Measurements from ENCODE around the gene STPG4. TPM values are rescaled to one million over a fixed set of nuclear protein-coding genes. Genes with fewer than 3 reads are reported as not detected.

Gene STPG4
- total and polyA plus RNA-seq, 2 donors from 2014 or later: not detected

DNA sequence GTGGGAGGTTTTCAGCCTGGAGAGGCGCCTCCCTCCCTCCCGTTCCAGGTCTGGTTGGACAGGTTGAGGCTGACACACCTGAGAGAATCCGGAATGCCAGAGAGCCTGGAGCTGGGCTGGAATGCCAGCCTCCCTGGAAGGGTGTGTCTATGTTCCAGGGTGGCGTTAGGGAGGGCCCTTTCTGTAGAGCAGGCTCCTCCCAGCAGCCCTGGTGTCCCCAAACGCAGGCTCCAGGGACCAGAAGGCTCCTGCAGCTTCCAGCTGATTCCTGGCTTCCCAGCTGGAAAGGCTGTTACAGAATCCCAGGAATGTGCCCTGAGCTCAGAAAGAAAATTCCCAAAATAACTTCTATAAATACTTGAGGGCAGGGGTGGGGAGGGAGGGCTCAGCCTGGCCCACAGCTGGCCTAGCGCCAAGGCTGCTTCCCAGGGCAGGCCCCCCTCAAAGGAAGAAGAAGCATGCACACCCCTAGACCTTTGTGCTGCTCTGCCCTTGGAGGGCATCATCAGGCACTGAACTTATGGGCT, 85.4 kb downstream of the STPG4 start:
- Histone ChIP-seq H3K27me3 (ENCODE audit: control insufficient read depth, insufficient read depth, low read length) (no peaks in the 10 kb centered on the region), H3K27ac (ENCODE audit: low read depth in 2 of 2, low read length in 2 of 2) (peak overlapping the region; percentile 84 to 95), H3K36me3 (ENCODE audit: control insufficient read depth in 2 of 3, insufficient read depth in 3 of 3, low read length in 3 of 3) (no peaks in the 10 kb centered on the region), H3K9me3 (ENCODE audit: control insufficient read depth in 2 of 3, insufficient read depth in 1 of 3, low read length in 3 of 3) (no peaks in the 10 kb centered on the region), H3K4me3 (ENCODE audit: low read length in 3 of 3) (no peak overlapping the region), H3K9ac (ENCODE audit: low read length in 3 of 3) (no peak overlapping the region), H3K4me1 (ENCODE audit: control insufficient read depth in 2 of 3, insufficient read depth in 2 of 3, low read depth in 1 of 3, low read length in 3 of 3) (peaks cover 0 to 59% (median 41%) of the 10 kb centered on the region in 3 donors)
- intact Hi-C loops (cut with DNase I): no loop called here
- no peak for TF ChIP-seq CTCF (IDR thresholded peaks at IDR 0.05; ENCODE audit: borderline replicate concordance, extremely low read depth, insufficient read depth)
- DNase-seq (peak; percentile 89 to 95 (median 91)), FAIRE-seq (no peak)

DNA sequence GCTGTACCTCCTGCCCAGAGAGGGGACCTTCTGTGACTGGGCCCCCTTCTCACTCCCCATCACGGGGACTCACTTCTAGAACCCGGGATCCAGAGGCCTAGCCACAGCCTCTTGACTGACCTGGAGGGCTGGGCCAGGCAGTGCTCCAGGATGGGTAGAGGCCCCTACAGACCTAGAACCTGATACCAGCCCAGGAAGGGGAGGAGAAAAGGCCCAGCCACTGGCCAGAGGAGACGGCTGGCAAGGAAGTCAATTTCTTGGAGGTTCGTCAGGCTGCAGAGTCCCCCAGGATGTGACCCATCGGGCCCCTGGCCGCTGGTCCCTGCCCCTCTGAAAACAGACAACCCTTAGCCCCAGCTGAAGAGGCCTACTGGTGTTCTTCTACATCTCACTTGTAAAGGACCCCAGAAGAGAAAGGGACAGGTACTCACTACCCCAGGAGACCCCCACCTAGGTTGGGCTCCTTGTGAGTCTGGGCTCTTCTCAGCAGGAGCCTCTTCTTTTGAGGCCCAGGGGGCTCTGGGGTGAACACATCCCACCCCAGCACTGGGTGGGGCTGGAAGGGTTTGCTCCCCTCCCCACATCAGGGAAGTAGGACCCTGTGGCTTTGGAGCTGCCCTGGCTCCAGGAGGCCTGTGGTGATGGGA, 86.0 kb downstream of the STPG4 start:
- peak overlapping the region in 1 of 3 donors; percentile 47 for H3K9ac ChIP-seq (ENCODE audit: low read length in 3 of 3)
- H3K27ac ChIP-seq (ENCODE audit: low read depth in 2 of 2, low read length in 2 of 2): peak overlapping the region; percentile 84 to 95
- no peaks in the 10 kb centered on the region for H3K9me3 ChIP-seq (ENCODE audit: control insufficient read depth in 2 of 3, insufficient read depth in 1 of 3, low read length in 3 of 3)
- no peak for FAIRE-seq
- DNase-seq: peak in 1 of 5 donors; percentile 66
- no peaks in the 10 kb centered on the region for H3K36me3 ChIP-seq (ENCODE audit: control insufficient read depth in 2 of 3, insufficient read depth in 3 of 3, low read length in 3 of 3)
- H3K4me3 ChIP-seq (ENCODE audit: low read length in 3 of 3): no peak overlapping the region
- intact Hi-C loops (cut with DNase I): no loop called here
- H3K27me3 ChIP-seq (ENCODE audit: control insufficient read depth, insufficient read depth, low read length): no peaks in the 10 kb centered on the region
- peaks cover 0 to 63% (median 41%) of the 10 kb centered on the region in 3 donors for H3K4me1 ChIP-seq (ENCODE audit: control insufficient read depth in 2 of 3, insufficient read depth in 2 of 3, low read depth in 1 of 3, low read length in 3 of 3)
- no peak for TF ChIP-seq CTCF (IDR thresholded peaks at IDR 0.05; ENCODE audit: borderline replicate concordance, extremely low read depth, insufficient read depth)

GRCh38 chr2:47067788-47068407, 87.2 kb downstream of the STPG4 start:
- no peaks in the 10 kb centered on the region for H3K27me3 ChIP-seq (ENCODE audit: control insufficient read depth, insufficient read depth, low read length)
- H3K9ac ChIP-seq (ENCODE audit: low read length in 3 of 3): peak overlapping the region in 1 of 3 donors; percentile 9
- H3K4me1 ChIP-seq (ENCODE audit: control insufficient read depth in 2 of 3, insufficient read depth in 2 of 3, low read depth in 1 of 3, low read length in 3 of 3): peaks cover 0 to 62% (median 41%) of the 10 kb centered on the region in 3 donors
- H3K27ac ChIP-seq (ENCODE audit: low read depth in 2 of 2, low read length in 2 of 2): peak overlapping the region; percentile 48 to 95
- FAIRE-seq: no peak
- no peaks in the 10 kb centered on the region for H3K36me3 ChIP-seq (ENCODE audit: control insufficient read depth in 2 of 3, insufficient read depth in 3 of 3, low read length in 3 of 3)
- no peak overlapping the region for H3K4me3 ChIP-seq (ENCODE audit: low read length in 3 of 3)
- intact Hi-C loops (cut with DNase I): no loop called here
- peak in 1 of 5 donors; percentile 84 for DNase-seq
- H3K9me3 ChIP-seq (ENCODE audit: control insufficient read depth in 2 of 3, insufficient read depth in 1 of 3, low read length in 3 of 3): no peaks in the 10 kb centered on the region
- TF ChIP-seq CTCF (IDR thresholded peaks at IDR 0.05; ENCODE audit: borderline replicate concordance, extremely low read depth, insufficient read depth): no peak

All from kidney (tissue), 14 donors.